PC-9 (cell line): Measurements from ENCODE around the gene TTBK1. TPM values are rescaled to one million over a fixed set of nuclear protein-coding genes. Genes with fewer than 3 reads are reported as not detected.

Experiments used
- Bru-seq: library from RNA; stranded (reverse); fragments of 400-500 nt; gene quantifications from one replicate; lab custom pipeline; 2021; lab: Mats Ljungman, UMichigan
- BruChase-seq, 2 experiments: library from RNA; stranded (reverse); fragments of 400-500 nt; gene quantifications; one replicate each; lab custom pipeline; 2021; lab: Mats Ljungman, UMichigan
- BruUV-seq: library from RNA; stranded (reverse); fragments of 400-500 nt; replicated peaks from 2 replicates; lab custom pipeline; 2021; lab: Mats Ljungman, UMichigan
- CTCF ChIA-PET: fragments of 300-600 bp; sonication (Branson Sonifier 250); formaldehyde crosslinking; loops from one replicate; lab custom pipeline; 2022; ENCODE audit warnings: antibody characterized with exemption; lab: Charles Lee
- POLR2A ChIA-PET: fragments of 300-600 bp; sonication (Branson Sonifier 250); formaldehyde crosslinking; loops from one replicate; lab custom pipeline; 2022; ENCODE audit warnings: antibody characterized with exemption; ENCODE audit not compliant: unreplicated experiment; lab: Charles Lee
- DNase-seq, 2 experiments: peaks; one replicate each; pipeline versions ENCODE4 v3.0.0 to v3.0.0-alpha.2; 2015 to 2022; ENCODE audit warnings: mixed read lengths in 1 of 2
- H2AFZ ChIP-seq: fragments of 200-600 bp; sonication (generic); 2 replicates; pipeline ENCODE4 v1.8.1; 2017; ENCODE audit warnings: antibody characterized with exemption
- H3F3A ChIP-seq: fragments of 200-600 bp; sonication (generic); 2 replicates; pipeline ENCODE4 v1.8.1; 2017; ENCODE audit warnings: antibody characterized with exemption, mild to moderate bottlenecking, low read depth; ENCODE audit not compliant: insufficient read depth
- H3K27ac ChIP-seq: fragments of 200-600 bp; sonication (generic); 2 replicates; pipeline ENCODE4 v1.6.1; 2016; ENCODE audit warnings: mixed run types
- H3K27me3 ChIP-seq: fragments of 200-600 bp; sonication (generic); 2 replicates; pipeline ENCODE4 v1.6.1; 2016; ENCODE audit warnings: low read depth, mixed run types; ENCODE audit not compliant: insufficient read depth
- H3K36me3 ChIP-seq: fragments of 200-600 bp; sonication (generic); 2 replicates; pipeline ENCODE4 v1.6.1; 2016; ENCODE audit warnings: low read depth, mixed run types
- H3K4me1 ChIP-seq: fragments of 200-600 bp; sonication (generic); replicated peaks from 2 replicates; pipeline ENCODE4 v1.6.1; 2016; ENCODE audit warnings: mixed run types; ENCODE audit not compliant: insufficient read depth
- H3K4me2 ChIP-seq: fragments of 200-600 bp; sonication (generic); 2 replicates; pipeline ENCODE4 v1.6.1; 2017; ENCODE audit warnings: mixed run types
- H3K4me3 ChIP-seq: fragments of 200-600 bp; sonication (generic); 2 replicates; pipeline ENCODE4 v1.6.1; 2016; ENCODE audit warnings: mixed run types
- H3K79me2 ChIP-seq: fragments of 200-600 bp; sonication (generic); 2 replicates; pipeline ENCODE4 v1.6.1; 2017; ENCODE audit warnings: low read depth, mixed run types
- H3K9me2 ChIP-seq: fragments of 200-600 bp; sonication (generic); 2 replicates; pipeline ENCODE4 v1.8.1; 2017; ENCODE audit warnings: mild to moderate bottlenecking; ENCODE audit not compliant: insufficient read depth
- H3K9me3 ChIP-seq: fragments of 200-600 bp; sonication (generic); 2 replicates; pipeline ENCODE4 v1.8.1; 2016; ENCODE audit warnings: low read depth; ENCODE audit not compliant: insufficient read depth
- H4K20me1 ChIP-seq: fragments of 200-600 bp; sonication (generic); 2 replicates; pipeline ENCODE4 v1.8.1; 2017; ENCODE audit not compliant: insufficient read depth
- EZH2 ChIP-seq: fragments of 200-600 bp; sonication (generic); IDR thresholded peaks from 2 replicates; pipeline ENCODE4 v1.8.0; 2017; ENCODE audit warnings: antibody characterized with exemption, low read depth
- intact Hi-C: fragments of 100-400 bp; cut with micrococcal nuclease; formaldehyde crosslinking; loops from one replicate; pipeline ENCODE4 v1.10.0; 2022; ENCODE audit not compliant: unreplicated experiment
- long read RNA-seq: library from polyadenylated mRNA; stranded (forward); transcript quantifications from one replicate; pipeline ENCODE4 v2.0.0, GENCODE V29; 2022
- total RNA-seq: library from RNA; stranded (reverse); gene quantifications from 2 replicates; pipeline ENCODE4 v1.2.3, GENCODE V29; 2021
- TF ChIP-seq, protein P1 (sequence below): fragments of 200-600 bp; sonication (generic); conservative IDR thresholded peaks from 2 replicates; pipeline ENCODE4 v1.6.1; 2017; ENCODE audit warnings: mixed run types, antibody characterized with exemption, mild to moderate bottlenecking, moderate library complexity

TTBK1 gene
- total RNA-seq (0.07 and 0.15 TPM in 2 replicates), Bru-seq, nascent RNA (percentile 5 among the genes with signal in this experiment), BruChase-seq, experiment 1, labeled RNA remaining after a 2-hour chase (percentile 8 among the genes with signal in this experiment), BruChase-seq, experiment 2, labeled RNA remaining after a 6-hour chase (percentile 8 among the genes with signal in this experiment)
- long read RNA-seq: 0 reads

DNA sequence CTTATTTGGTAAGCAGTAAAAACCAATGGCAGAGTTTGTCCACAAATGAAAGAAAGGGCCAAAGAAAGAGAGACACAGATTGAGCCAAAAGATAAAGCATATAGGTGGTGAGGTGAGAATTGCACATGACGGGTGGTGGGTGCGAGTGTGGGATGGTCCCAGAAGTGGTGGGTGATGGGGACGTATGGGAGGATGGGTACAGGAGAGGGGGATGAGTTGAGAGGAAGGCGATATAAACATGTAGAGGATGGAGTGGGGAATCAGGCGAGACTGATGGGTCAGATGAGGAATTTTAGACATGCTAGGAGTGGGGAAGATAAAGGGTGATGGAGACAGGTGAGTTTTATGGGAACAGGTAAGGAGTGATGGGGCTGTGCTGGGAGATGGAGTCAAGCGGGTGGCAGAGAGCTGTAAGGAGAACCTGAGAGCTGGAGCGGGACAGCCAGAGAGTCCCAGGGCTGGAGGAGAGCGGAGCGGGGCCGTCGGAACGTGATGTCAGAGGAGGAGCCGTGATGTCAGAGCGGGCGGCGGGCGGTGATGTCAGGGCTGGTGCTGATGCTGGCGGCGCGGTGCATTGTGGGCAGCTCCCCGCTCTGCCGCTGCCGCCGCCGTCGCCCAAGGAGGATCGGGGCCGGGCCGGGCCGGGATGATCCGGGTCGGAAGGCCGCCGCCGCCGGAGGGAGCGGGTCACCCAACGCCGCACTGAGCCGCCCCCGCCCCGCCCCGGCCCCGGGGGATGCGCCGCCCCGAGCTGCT is at the start of gene TTBK1:
Gene TTBK1, plus strand, starts transcription at position 574 of the 756 bp plus-strand sequence. CDS start 3,180 bp downstream, outside the sequence.
- DNase-seq: no peak
- Histone ChIP-seq H3K4me3 (no peak within 1 kb of the TSS), H3K4me1 (no peaks in the 10 kb centered on the region), H3K79me2 (no peaks in the 10 kb centered on the region), H2AFZ (no peak within 1 kb of the TSS), H3K27ac (no peak within 1 kb of the TSS), H3K36me3 (no peaks in the 10 kb centered on the region), H3K9me3 (peaks cover 3% of the 10 kb centered on the region; the same call in 1 of the 2 replicates), H3K27me3 (peaks cover 57% of the 10 kb centered on the region), H3F3A (no peaks in the 10 kb centered on the region), H3K4me2 (no peak within 1 kb of the TSS), H3K9me2 (no peaks in the 10 kb centered on the region), H4K20me1 (no peaks in the 10 kb centered on the region)
- TF ChIP-seq, protein P1, sequence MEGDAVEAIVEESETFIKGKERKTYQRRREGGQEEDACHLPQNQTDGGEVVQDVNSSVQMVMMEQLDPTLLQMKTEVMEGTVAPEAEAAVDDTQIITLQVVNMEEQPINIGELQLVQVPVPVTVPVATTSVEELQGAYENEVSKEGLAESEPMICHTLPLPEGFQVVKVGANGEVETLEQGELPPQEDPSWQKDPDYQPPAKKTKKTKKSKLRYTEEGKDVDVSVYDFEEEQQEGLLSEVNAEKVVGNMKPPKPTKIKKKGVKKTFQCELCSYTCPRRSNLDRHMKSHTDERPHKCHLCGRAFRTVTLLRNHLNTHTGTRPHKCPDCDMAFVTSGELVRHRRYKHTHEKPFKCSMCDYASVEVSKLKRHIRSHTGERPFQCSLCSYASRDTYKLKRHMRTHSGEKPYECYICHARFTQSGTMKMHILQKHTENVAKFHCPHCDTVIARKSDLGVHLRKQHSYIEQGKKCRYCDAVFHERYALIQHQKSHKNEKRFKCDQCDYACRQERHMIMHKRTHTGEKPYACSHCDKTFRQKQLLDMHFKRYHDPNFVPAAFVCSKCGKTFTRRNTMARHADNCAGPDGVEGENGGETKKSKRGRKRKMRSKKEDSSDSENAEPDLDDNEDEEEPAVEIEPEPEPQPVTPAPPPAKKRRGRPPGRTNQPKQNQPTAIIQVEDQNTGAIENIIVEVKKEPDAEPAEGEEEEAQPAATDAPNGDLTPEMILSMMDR: no peak
- no peak for TF ChIP-seq EZH2
- no TSS peak for BruUV-seq
- intact Hi-C loops: no loop called here
- POLR2A ChIA-PET: no interaction called here
- CTCF ChIA-PET: no interaction called here

DNA sequence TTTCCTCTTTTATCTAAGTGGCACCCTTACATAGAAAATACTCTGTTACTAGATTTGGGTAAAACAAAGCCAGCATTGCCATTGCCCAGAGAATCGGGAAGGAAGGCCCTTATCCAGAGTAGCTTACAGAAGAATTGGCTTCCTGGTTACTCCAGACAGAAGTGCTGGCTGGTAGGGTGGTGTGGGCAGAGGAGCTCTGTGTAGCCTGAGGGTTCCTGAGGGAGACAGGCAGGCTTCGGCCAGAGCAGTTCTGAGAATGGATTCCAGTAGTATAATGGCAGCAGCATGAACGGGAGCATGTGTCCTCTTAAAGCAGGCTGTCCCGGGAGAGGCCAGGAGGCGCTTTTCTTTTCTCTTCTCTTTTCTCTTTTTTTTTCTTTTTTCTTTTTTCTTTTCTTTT is 49.4 kb upstream of the TTBK1 start:
- H2AFZ ChIP-seq: no peak overlapping the region
- ChIA-PET POLR2A (interaction anchor here (0.7 kb wide), 1 partner anchor 210 kb away, joined by 5 read pairs; the partner anchor contains the start of gene PPP2R5D), CTCF (interaction anchor here (0.6 kb wide), 1 partner anchor 316 kb away, joined by 4 read pairs; the partner anchor contains the start of gene LRRC73)
- H3K79me2 ChIP-seq: no peaks in the 10 kb centered on the region
- no peaks in the 10 kb centered on the region for H3K27me3 ChIP-seq
- no peaks in the 10 kb centered on the region for H3K4me1 ChIP-seq
- intact Hi-C loops: no loop called here
- BruUV-seq: no TSS peak
- no peak overlapping the region for H3K4me3 ChIP-seq
- H3K27ac ChIP-seq: no peak overlapping the region
- DNase-seq: no peak
- H3K9me3 ChIP-seq: no peaks in the 10 kb centered on the region
- 0 out of 2 replicates have a peak, but pooled peaks cover 4% of the 10 kb centered on the region for H3F3A ChIP-seq
- H3K36me3 ChIP-seq: peaks cover 6% of the 10 kb centered on the region; the same call in 1 of the 2 replicates
- TF ChIP-seq, protein P1: no peak
- TF ChIP-seq EZH2: no peak
- H3K9me2 ChIP-seq: no peaks in the 10 kb centered on the region
- H3K4me2 ChIP-seq: no peak overlapping the region
- H4K20me1 ChIP-seq: no peaks in the 10 kb centered on the region

DNA sequence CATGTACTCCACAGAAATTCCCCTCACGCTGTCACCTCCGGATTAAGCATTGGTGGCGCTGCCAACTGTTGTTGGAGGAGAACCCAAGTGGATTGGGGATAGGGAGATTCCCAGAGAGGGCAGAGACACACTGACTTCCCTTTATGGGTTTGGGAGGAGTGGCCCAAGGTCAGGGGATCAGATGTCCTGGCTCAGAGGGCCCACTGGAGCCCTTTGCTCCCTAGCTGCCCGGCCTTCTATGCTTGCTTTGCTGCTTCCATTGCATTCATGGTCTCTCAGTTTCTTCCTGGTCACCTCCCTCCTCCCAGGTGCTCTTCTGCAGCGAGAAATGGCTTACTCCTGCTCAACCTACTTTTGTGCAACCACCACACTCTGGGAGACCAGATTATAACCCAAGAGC is 46.9 kb upstream of the TTBK1 start:
- BruUV-seq: no TSS peak
- no peaks in the 10 kb centered on the region for H3K36me3 ChIP-seq

More for the DNA sequence above, 46.9 kb upstream of the TTBK1 start:
- TF ChIP-seq, protein P1: no peak
- TF ChIP-seq EZH2: no peak
- Histone ChIP-seq H3K9me2 (no peaks in the 10 kb centered on the region), H3K27ac (no peak overlapping the region), H4K20me1 (no peaks in the 10 kb centered on the region), H3F3A (no peaks in the 10 kb centered on the region), H3K4me2 (no peak overlapping the region), H3K4me1 (no peaks in the 10 kb centered on the region), H3K27me3 (no peaks in the 10 kb centered on the region), H3K79me2 (no peaks in the 10 kb centered on the region), H2AFZ (no peak overlapping the region), H3K4me3 (no peak overlapping the region), H3K9me3 (no peaks in the 10 kb centered on the region)
- DNase-seq: no peak
- CTCF ChIA-PET: no interaction called here
- POLR2A ChIA-PET: interaction anchor here (0.7 kb wide), 1 partner anchor 85 kb away, joined by 8 read pairs; no protein-coding TSS in a partner anchor
- intact Hi-C loops: no loop called here
